ENCODE measurements around the gene NHLRC4. TPM values are rescaled to one million over a fixed set of nuclear protein-coding genes. Genes with fewer than 3 reads are reported as not detected.

Gene NHLRC4
- total and polyA plus RNA-seq, 2 of the 13 experiments (the other 11 are each of a cell fraction or from before 2014, with no cell fraction given), result 0.40 to 0.59 TPM

DNA sequence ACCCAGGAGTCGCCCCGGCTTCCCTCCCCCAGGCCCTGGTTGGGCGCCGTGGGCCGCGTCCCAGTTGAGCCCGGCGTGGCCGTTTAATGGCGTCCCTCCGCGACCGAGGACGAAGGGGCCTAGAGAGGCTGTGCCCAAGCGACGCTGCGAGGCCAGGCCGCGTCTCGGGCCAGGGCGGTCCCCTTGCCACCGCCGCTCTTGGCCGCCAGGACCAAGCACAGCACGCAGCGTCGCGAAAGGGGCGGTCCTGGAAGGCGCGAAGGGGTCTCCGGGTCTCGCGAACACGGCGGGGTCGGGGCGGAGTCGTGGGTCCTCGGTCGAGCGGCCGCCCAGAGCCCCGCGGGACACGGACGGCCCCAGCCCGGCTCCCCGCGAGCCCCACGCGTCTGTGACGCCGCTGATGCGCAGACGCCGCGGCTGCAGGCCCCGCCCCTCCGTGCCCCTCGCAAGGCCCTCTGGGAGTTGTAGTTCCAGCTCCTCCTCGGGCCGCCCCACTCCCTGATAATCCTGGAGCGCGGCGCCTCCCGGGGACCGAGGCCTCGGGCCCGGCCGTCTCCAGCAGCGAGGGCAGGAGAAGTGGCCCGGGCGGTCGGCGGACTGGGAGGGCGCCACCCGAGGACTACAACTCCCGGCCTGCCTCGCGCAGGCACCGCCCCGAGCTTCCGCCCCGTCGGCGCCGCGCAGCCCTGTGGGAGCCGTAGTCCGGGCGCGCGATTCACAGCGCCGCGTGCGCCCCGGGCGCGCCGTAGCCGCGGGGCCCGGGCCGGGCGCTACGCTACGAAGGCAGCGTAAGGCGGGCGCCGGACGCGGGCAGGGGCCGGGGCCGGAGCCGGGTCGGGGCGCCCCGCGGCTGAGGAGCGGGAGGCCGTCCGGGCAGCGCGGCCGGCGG lies 39.5 kb upstream of the NHLRC4 start, which contains the start of gene CAPN15 (continued):
- TF ChIP-seq ZIK1 (CRISPR knock-in tag; IDR thresholded peaks at IDR 0.05; ENCODE audit: borderline replicate concordance, low read depth) (no peak; the same call in 1 of the 2 replicates), SIN3A (IDR thresholded peaks at IDR 0.05; ENCODE audit: borderline replicate concordance, low read depth, low read length) (no peak), SNAPC4 (CRISPR knock-in tag; IDR thresholded peaks at IDR 0.05) (no peak), DRAP1 (CRISPR knock-in tag; IDR thresholded peaks at IDR 0.05) (peak; percentile 52; the same call in 1 of the 2 replicates), CEBPZ (IDR thresholded peaks at IDR 0.05; ENCODE audit: low read length) (no peak), ZNF674 (CRISPR knock-in tag; IDR thresholded peaks at IDR 0.05; ENCODE audit: low read depth) (no peak), EHMT2 (IDR thresholded peaks at IDR 0.05; ENCODE audit: borderline replicate concordance, low read depth, low read length) (no peak), ZNF34 (CRISPR knock-in tag; IDR thresholded peaks at IDR 0.05; ENCODE audit: borderline replicate concordance) (no peak), RCOR2 (CRISPR knock-in tag; IDR thresholded peaks at IDR 0.05) (no peak), TRAFD1 (CRISPR knock-in tag; IDR thresholded peaks at IDR 0.05; ENCODE audit: borderline replicate concordance) (no peak), ZBTB25 (CRISPR knock-in tag; IDR thresholded peaks at IDR 0.05) (peak; percentile 45; the same call in 1 of the 2 replicates), ZNF644 (CRISPR knock-in tag; IDR thresholded peaks at IDR 0.05; ENCODE audit: low read depth) (no peak), ZFX (CRISPR knock-in tag; IDR thresholded peaks at IDR 0.05; ENCODE audit: low read depth) (peak; percentile 97)
